ENCODE data around the gene SPATA6L. TPM values are rescaled to one million over a fixed set of nuclear protein-coding genes. Genes with fewer than 3 reads are reported as not detected.

Gene SPATA6L
- total and polyA plus RNA-seq, 9 of the 15 experiments (the other 6 are each of a cell fraction or from before 2014, with no cell fraction given) = 0.03 to 1.00 (median 0.08) TPM; not detected in 4

DNA sequence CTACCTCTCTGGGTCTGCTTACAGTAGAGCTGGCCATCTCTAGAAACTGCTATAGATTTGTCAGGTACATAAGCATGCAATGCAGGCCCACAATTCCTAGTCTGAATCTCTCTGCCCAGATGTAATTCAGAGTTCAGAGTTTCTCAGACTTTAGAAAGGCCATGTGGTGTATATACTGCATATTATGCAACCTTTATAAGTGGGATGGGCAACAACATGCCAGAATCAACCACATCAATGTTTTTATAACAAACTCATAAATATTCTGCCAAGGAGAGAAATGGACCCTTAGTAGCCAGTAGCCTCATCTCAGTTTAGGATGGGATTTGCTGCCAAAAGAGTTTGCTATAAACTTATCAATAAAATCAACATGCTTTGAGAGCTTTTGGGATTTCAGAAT is 97.2 kb downstream of the SPATA6L start:
- FAIRE-seq = no peak
- DNase-seq (ENCODE audit: extremely low read depth in 1 of 4, low spot score in 3 of 4) = no peak
- Histone ChIP-seq H3K4me2 (ENCODE audit: insufficient read depth, low read length) (no peak overlapping the region), H4K20me1 (replicated peaks; ENCODE audit: control insufficient read depth, insufficient read depth, low read length) (no peaks in the 10 kb centered on the region; the same call in 1 of the 2 replicates), H3K27me3 (ENCODE audit: control insufficient read depth in 2 of 2, insufficient read depth in 2 of 2, low read length in 2 of 2) (peaks cover 0 to 6% of the 10 kb centered on the region in 2 experiments; a peak in 1 of 5 replicates), H3K4me3 (no peak overlapping the region), H3K9me3 (replicated peaks; ENCODE audit: control insufficient read depth, insufficient read depth, low read depth, low read length) (no peaks in the 10 kb centered on the region), H3K9ac (ENCODE audit: insufficient read depth in 1 of 2, low read depth in 2 of 2, low read length in 2 of 2) (no peak overlapping the region), H3K79me2 (ENCODE audit: control insufficient read depth, insufficient read depth, low read length) (no peaks in the 10 kb centered on the region), H3K4me1 (replicated peaks in 1 of 2; ENCODE audit: control insufficient read depth in 2 of 2, insufficient read depth in 2 of 2, low read length in 2 of 2) (no peaks in the 10 kb centered on the region; a peak in 1 of 5 replicates), H3K36me3 (ENCODE audit: control insufficient read depth, insufficient read depth, low read length) (no peaks in the 10 kb centered on the region), H3K27ac (ENCODE audit: extremely low read depth, low read depth, low read length) (no peak overlapping the region), H2AFZ (ENCODE audit: low read depth, low read length) (no peak overlapping the region), H3K9me1 (ENCODE audit: control insufficient read depth, insufficient read depth, low read length) (no peaks in the 10 kb centered on the region)
- intact Hi-C loops (cut with micrococcal nuclease) = no loop called here
- in situ Hi-C loops (cut with MboI) = no loop called here
- ChIA-PET CTCF (ENCODE audit: low intra/inter-chr PET ratio) (no interaction called here), POLR2A (interaction anchor here (1.0 kb wide), 1 partner anchor 14 kb away, joined by 3 read pairs; no protein-coding TSS in a partner anchor)
- no TSS peak for BruUV-seq (replicated peaks)
- no peak for ATAC-seq
- TF ChIP-seq HNRNPH1 (optimal IDR thresholded peaks at IDR 0.05; ENCODE audit: low read depth, low read length) (no peak), KLF13 (tag; IDR thresholded peaks at IDR 0.05; ENCODE audit: borderline replicate concordance, low read depth) (no peak), PRMT5 (CRISPR knock-in tag; IDR thresholded peaks at IDR 0.05) (no peak), ZNF75A (CRISPR knock-in tag; IDR thresholded peaks at IDR 0.05) (no peak), ZFP36 (IDR thresholded peaks at IDR 0.05; ENCODE audit: low read depth, low read length, partially characterized antibody) (no peak), ZNF24 (IDR thresholded peaks at IDR 0.05) (no peak), TEAD2 (tag; IDR thresholded peaks at IDR 0.05) (no peak), NCOA4 (IDR thresholded peaks at IDR 0.05; ENCODE audit: partially characterized antibody) (no peak)
- TF ChIP-seq, protein P1, sequence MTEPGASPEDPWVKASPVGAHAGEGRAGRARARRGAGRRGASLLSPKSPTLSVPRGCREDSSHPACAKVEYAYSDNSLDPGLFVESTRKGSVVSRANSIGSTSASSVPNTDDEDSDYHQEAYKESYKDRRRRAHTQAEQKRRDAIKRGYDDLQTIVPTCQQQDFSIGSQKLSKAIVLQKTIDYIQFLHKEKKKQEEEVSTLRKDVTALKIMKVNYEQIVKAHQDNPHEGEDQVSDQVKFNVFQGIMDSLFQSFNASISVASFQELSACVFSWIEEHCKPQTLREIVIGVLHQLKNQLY (CRISPR knock-in tag; conservative IDR thresholded peaks at IDR 0.05) = no peak
- TF ChIP-seq, protein P2, sequence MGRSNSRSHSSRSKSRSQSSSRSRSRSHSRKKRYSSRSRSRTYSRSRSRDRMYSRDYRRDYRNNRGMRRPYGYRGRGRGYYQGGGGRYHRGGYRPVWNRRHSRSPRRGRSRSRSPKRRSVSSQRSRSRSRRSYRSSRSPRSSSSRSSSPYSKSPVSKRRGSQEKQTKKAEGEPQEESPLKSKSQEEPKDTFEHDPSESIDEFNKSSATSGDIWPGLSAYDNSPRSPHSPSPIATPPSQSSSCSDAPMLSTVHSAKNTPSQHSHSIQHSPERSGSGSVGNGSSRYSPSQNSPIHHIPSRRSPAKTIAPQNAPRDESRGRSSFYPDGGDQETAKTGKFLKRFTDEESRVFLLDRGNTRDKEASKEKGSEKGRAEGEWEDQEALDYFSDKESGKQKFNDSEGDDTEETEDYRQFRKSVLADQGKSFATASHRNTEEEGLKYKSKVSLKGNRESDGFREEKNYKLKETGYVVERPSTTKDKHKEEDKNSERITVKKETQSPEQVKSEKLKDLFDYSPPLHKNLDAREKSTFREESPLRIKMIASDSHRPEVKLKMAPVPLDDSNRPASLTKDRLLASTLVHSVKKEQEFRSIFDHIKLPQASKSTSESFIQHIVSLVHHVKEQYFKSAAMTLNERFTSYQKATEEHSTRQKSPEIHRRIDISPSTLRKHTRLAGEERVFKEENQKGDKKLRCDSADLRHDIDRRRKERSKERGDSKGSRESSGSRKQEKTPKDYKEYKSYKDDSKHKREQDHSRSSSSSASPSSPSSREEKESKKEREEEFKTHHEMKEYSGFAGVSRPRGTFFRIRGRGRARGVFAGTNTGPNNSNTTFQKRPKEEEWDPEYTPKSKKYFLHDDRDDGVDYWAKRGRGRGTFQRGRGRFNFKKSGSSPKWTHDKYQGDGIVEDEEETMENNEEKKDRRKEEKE (IDR thresholded peaks at IDR 0.05; ENCODE audit: borderline replicate concordance in 1 of 2, control insufficient read depth in 1 of 2, low read depth in 2 of 2, low read length in 1 of 2) = no peak
- TF ChIP-seq, protein P3, sequence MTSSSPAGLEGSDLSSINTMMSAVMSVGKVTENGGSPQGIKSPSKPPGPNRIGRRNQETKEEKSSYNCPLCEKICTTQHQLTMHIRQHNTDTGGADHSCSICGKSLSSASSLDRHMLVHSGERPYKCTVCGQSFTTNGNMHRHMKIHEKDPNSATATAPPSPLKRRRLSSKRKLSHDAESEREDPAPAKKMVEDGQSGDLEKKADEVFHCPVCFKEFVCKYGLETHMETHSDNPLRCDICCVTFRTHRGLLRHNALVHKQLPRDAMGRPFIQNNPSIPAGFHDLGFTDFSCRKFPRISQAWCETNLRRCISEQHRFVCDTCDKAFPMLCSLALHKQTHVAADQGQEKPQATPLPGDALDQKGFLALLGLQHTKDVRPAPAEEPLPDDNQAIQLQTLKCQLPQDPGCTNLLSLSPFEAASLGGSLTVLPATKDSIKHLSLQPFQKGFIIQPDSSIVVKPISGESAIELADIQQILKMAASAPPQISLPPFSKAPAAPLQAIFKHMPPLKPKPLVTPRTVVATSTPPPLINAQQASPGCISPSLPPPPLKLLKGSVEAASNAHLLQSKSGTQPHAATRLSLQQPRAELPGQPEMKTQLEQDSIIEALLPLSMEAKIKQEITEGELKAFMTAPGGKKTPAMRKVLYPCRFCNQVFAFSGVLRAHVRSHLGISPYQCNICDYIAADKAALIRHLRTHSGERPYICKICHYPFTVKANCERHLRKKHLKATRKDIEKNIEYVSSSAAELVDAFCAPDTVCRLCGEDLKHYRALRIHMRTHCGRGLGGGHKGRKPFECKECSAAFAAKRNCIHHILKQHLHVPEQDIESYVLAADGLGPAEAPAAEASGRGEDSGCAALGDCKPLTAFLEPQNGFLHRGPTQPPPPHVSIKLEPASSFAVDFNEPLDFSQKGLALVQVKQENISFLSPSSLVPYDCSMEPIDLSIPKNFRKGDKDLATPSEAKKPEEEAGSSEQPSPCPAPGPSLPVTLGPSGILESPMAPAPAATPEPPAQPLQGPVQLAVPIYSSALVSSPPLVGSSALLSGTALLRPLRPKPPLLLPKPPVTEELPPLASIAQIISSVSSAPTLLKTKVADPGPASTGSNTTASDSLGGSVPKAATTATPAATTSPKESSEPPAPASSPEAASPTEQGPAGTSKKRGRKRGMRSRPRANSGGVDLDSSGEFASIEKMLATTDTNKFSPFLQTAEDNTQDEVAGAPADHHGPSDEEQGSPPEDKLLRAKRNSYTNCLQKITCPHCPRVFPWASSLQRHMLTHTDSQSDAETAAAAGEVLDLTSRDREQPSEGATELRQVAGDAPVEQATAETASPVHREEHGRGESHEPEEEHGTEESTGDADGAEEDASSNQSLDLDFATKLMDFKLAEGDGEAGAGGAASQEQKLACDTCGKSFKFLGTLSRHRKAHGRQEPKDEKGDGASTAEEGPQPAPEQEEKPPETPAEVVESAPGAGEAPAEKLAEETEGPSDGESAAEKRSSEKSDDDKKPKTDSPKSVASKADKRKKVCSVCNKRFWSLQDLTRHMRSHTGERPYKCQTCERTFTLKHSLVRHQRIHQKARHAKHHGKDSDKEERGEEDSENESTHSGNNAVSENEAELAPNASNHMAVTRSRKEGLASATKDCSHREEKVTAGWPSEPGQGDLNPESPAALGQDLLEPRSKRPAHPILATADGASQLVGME (CRISPR knock-in tag; IDR thresholded peaks at IDR 0.05) = no peak

Measured in K562 (cell line).